Esophagus squamous epithelium (tissue), 5 donors: ENCODE measurements around the gene AKIP1. TPM values are rescaled to one million over a fixed set of nuclear protein-coding genes. Genes with fewer than 3 reads are reported as not detected.

Experiments used
- DNase-seq: peaks from one replicate; lab custom pipeline; 2025; lab: John Stamatoyannopoulos, UW
- H3K27ac ChIP-seq, 4 donors: fragments of 200-600 bp; sonication (generic); one replicate each; pipeline ENCODE4 v1.5.1; 2016 to 2019; ENCODE audit warnings: mild to moderate bottlenecking in 1 of 4
- H3K27me3 ChIP-seq, 4 donors: fragments of 200-600 bp; sonication (generic); 1 replicate in 3 of 4; 2 replicates in 1 of 4; pipeline versions ENCODE4 v1.5.1 to v1.6.0; 2017 to 2021; ENCODE audit warnings: antibody characterized with exemption in 1 of 4
- H3K36me3 ChIP-seq, 3 donors: fragments of 200-600 bp; sonication (generic); one replicate each; pipeline ENCODE4 v1.5.1; 2016 to 2019
- H3K4me1 ChIP-seq, 3 donors: fragments of 200-600 bp; sonication (generic); one replicate each; pipeline ENCODE4 v1.5.1; 2017 to 2019
- H3K4me3 ChIP-seq, 4 donors: fragments of 200-600 bp; sonication (generic); 1 replicate in 3 of 4; 2 replicates in 1 of 4; pipeline ENCODE4 v1.5.1; 2016 to 2019; ENCODE audit warnings: mild to moderate bottlenecking in 2 of 4, moderate library complexity in 1 of 4
- H3K9me3 ChIP-seq, 3 donors: fragments of 200-600 bp; sonication (generic); one replicate each; pipeline ENCODE4 v1.5.1; 2016 to 2019
- POLR2A ChIP-seq, 4 donors: fragments of 450-650 bp; IDR thresholded peaks; one replicate each; pipeline ENCODE4 v1.6.1; 2017; ENCODE audit warnings: antibody characterized with exemption in 4 of 4, mild to moderate bottlenecking in 4 of 4, moderate library complexity in 3 of 4
- WGBS, 2 donors: methylation state at CpG; one replicate each; pipeline ENCODE4 v1.1.5; 2018; 5-methylcytosine and 5-hydroxymethylcytosine counted together
- intact Hi-C: fragments of 100-400 bp; cut with DNase I; formaldehyde crosslinking; loops from one replicate; pipeline ENCODE4 v1.15.0; 2022
- total RNA-seq, 4 donors: library from RNA; depleted of rRNA; stranded (reverse); fragments of >200 nt; gene quantifications; one replicate each; pipeline ENCODE4 v1.1.0, GENCODE V29; 2016
- TF ChIP-seq, protein P1 (sequence below), 6 experiments: fragments of 450-650 bp in 4 of 6; fragments of 200-600 bp in 2 of 6; sonication (generic) in 2 of 6; IDR thresholded peaks; one replicate each; pipeline ENCODE4 v1.5.1; 2016 to 2019; ENCODE audit warnings: antibody characterized with exemption in 6 of 6, mild to moderate bottlenecking in 4 of 6, moderate library complexity in 4 of 6
- donor health status: DM: yes; HTN: yes; CAD: no.

The AKIP1 gene
- total RNA-seq, 4 donors from 2014 or later = 9.8 to 37.2 (median 23.1) TPM

DNA sequence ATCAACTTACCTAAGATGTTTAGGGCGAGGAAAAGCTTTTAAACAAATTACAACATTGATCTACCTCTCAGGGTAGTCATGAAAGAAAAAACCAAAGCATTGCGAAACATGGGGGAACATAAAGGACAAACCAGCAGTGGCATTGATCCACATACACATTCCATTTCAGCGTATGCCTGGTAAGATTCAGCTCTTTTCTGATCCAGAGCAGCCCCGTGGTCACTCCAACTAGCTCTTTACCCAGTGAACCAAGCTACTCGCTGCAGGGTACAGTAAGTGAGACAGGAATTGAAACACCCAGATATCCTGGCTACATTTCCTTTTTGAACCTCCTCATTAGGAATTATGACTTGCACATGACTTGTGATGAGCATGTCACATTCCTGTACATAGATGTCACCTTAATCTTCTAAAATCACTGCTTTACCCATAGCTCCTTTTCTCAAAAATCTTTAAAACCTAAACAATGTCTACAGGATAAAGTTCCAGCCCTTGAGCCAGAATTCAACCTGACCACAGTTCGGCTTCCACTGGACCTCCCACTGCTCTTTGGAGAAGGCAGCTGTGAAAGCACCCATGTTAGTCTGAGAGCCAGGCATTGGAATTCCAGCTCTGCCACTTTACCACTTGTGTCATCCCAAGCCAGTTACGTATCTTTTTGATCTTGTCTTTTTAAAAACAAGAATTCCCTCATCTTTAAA is 42.9 kb upstream of the AKIP1 start:
- Histone ChIP-seq H3K4me1 (peaks cover 4 to 94% (median 36%) of the 10 kb centered on the region in 3 donors), H3K9me3 (no peaks in the 10 kb centered on the region), H3K27ac (peak overlapping the region; percentile 25 to 95 (median 62)), H3K4me3 (no peak overlapping the region), H3K27me3 (peaks cover 0 to 7% (median 0%) of the 10 kb centered on the region in 4 donors), H3K36me3 (no peaks in the 10 kb centered on the region)
- intact Hi-C loops = no loop called here
- no peak for DNase-seq
- no peak for TF ChIP-seq POLR2A (IDR thresholded peaks at IDR 0.05)
- WGBS, 2 donors = 51 to 55% methylated on average over 7 of the region's 7 CpGs

DNA sequence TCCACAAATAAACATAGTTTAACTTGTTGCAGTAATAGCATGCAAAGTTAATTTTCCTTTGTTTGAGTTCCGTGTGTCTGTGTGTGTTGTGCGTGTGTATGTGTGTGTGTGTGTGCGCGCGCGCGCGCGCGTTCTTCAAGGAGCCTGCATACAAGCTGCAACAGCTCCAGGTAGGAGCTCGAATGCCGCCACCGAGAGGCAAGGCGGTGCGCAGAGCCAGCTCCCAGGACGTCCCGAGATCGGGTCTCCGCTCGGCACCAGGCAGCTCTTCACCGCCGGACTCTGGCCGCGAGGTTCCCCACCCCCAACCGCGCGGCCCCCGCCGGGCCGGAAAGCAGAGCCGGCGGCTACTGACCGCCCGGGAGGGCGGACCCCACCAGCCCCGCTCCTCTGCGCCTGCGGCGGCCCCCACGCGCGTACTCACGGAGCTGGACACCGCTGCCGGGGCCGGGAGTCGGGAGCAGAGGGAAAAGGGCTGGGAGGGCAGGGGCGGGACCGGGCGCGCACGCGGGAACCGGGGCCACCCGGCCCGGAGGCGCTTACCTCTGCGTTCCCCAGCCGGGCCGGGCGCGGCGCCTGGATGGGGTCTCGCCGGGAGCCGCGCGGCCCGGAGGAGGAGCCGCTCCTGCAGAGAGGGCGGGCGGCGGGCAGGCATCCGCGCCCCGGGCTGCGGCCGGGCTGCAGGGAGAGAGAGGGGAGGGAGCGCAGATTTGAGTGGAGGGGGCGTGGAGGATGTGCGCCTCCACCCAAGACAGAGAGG is 40.4 kb upstream of the AKIP1 start:
- intact Hi-C loops = no loop called here
- 7 to 20% methylated on average over 4 to 13 of the region's 81 CpGs for WGBS, 2 donors
- H3K9me3 ChIP-seq = no peaks in the 10 kb centered on the region
- no peak for DNase-seq
- TF ChIP-seq, protein P1, sequence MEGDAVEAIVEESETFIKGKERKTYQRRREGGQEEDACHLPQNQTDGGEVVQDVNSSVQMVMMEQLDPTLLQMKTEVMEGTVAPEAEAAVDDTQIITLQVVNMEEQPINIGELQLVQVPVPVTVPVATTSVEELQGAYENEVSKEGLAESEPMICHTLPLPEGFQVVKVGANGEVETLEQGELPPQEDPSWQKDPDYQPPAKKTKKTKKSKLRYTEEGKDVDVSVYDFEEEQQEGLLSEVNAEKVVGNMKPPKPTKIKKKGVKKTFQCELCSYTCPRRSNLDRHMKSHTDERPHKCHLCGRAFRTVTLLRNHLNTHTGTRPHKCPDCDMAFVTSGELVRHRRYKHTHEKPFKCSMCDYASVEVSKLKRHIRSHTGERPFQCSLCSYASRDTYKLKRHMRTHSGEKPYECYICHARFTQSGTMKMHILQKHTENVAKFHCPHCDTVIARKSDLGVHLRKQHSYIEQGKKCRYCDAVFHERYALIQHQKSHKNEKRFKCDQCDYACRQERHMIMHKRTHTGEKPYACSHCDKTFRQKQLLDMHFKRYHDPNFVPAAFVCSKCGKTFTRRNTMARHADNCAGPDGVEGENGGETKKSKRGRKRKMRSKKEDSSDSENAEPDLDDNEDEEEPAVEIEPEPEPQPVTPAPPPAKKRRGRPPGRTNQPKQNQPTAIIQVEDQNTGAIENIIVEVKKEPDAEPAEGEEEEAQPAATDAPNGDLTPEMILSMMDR (IDR thresholded peaks at IDR 0.05) = no peak
- peak in 1 of 4 donors; percentile 37 for TF ChIP-seq POLR2A (IDR thresholded peaks at IDR 0.05)
- H3K4me3 ChIP-seq = peak overlapping the region; percentile 65 to 96 (median 92)
- H3K4me1 ChIP-seq = peaks cover 0 to 85% (median 24%) of the 10 kb centered on the region in 3 donors
- peaks cover 0 to 7% (median 0%) of the 10 kb centered on the region in 4 donors for H3K27me3 ChIP-seq
- peak overlapping the region; percentile 86 to 95 (median 93) for H3K27ac ChIP-seq
- H3K36me3 ChIP-seq = no peaks in the 10 kb centered on the region

- Histone ChIP-seq H3K9me3 (no peaks in the 10 kb centered on the region), H3K27me3 (peaks cover 0 to 7% (median 0%) of the 10 kb centered on the region in 4 donors), H3K36me3 (no peaks in the 10 kb centered on the region), H3K4me3 (peak overlapping the region; percentile 65 to 96 (median 92)), H3K27ac (peak overlapping the region; percentile 86 to 95 (median 93)), H3K4me1 (peaks cover 0 to 78% (median 24%) of the 10 kb centered on the region in 3 donors)
- WGBS, 2 donors = 2 to 15% methylated on average over 5 to 6 of the region's 27 CpGs
- intact Hi-C loops = no loop called here
- peak in 1 of 4 donors; percentile 12 for TF ChIP-seq POLR2A (IDR thresholded peaks at IDR 0.05)
- TF ChIP-seq, protein P1 (IDR thresholded peaks at IDR 0.05) = peak in 1 of 6 experiments; percentile 9
- DNase-seq = peak; percentile 1
Observed at GRCh38 chr11:8871171-8871775, 39.7 kb upstream of the AKIP1 start.

DNA sequence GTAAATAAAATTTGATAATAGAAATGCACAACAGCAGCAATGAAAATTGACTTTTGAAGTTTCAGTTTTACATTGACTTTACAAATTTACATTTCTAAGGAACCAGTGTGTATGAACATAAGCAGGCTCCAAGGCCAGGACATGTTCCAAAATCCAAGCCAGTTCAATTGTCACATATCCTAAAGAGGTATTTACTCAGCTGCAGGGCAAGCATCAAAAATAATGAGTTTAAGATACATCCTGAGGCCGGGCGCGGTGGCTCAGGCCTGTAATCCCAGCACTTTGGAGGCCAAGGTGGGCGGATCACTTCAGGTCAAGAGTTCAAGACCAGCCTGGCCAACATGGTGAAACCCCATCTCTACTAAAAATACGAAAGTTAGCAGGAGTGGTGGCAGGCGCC is 39.0 kb upstream of the AKIP1 start:
- H3K4me1 ChIP-seq = peaks cover 0 to 71% (median 20%) of the 10 kb centered on the region in 3 donors
- intact Hi-C loops = no loop called here
- no peak for TF ChIP-seq POLR2A (IDR thresholded peaks at IDR 0.05)
- TF ChIP-seq, protein P1 (IDR thresholded peaks at IDR 0.05) = no peak
- H3K36me3 ChIP-seq = no peaks in the 10 kb centered on the region
- peak overlapping the region; percentile 86 to 95 (median 93) for H3K27ac ChIP-seq
- peak overlapping the region in 1 of 4 donors; percentile 93 for H3K4me3 ChIP-seq
- 26 to 39% methylated on average over 3 to 6 of the region's 6 CpGs for WGBS, 2 donors
- H3K9me3 ChIP-seq = no peaks in the 10 kb centered on the region
- DNase-seq = no peak
- H3K27me3 ChIP-seq = peaks cover 0 to 7% (median 0%) of the 10 kb centered on the region in 4 donors

DNA sequence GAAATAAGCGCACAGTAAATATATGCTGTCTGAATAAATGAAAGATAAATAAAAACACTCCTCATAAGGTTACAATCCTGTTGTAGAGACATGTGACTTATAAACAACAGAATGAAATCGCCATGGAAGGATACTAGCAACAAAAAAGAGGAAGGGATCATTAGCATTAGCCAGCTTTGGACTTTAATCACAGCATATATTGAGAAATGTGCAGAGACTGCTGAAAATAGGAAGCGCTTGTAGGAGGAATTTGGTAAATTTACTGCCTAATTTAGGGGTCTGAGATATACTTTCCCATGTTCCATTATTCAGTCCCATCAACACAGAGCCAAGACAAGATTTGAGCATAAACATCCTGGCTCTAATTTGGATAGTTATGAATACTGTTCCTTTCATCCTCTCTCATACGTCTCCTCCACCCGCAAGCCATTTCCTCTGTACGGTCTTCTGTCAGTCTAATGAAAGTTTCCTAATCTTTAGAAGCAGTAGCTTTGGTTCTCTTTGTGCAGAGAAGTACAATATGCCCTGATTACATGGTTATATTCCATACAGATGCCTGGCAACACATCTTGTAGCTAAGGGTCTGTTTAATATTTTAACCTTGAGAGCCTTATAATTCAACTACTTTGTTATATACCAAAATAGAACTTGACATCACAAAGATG is 37.1 kb upstream of the AKIP1 start:
- Histone ChIP-seq H3K27ac (peak overlapping the region in 2 of 4 donors; percentile 37 to 42), H3K4me1 (peaks cover 0 to 52% (median 5%) of the 10 kb centered on the region in 3 donors), H3K27me3 (peaks cover 0 to 7% (median 0%) of the 10 kb centered on the region in 4 donors), H3K36me3 (no peaks in the 10 kb centered on the region), H3K9me3 (no peaks in the 10 kb centered on the region), H3K4me3 (no peak overlapping the region)
- 54 to 70% methylated on average over 6 of the region's 6 CpGs for WGBS, 2 donors
- DNase-seq = no peak
- no peak for TF ChIP-seq POLR2A (IDR thresholded peaks at IDR 0.05)
- TF ChIP-seq, protein P1 (IDR thresholded peaks at IDR 0.05) = no peak
- intact Hi-C loops = no loop called here
